Neural cell (in vitro differentiated cells): ENCODE measurements around the gene TSPAN31. TPM values are rescaled to one million over a fixed set of nuclear protein-coding genes. Genes with fewer than 3 reads are reported as not detected.
"Not testable (repeated sequence)": the region's sequence is repeated elsewhere in the genome, so short reads cannot be mapped to it uniquely, and the experiment has no call there.

Source experiments
- H2AFZ ChIP-seq: fragments of 200-600, 300-800 bp; sonication (generic), shearing (Covaris generic); 2 replicates; pipeline ENCODE4 v1.6.0; 2014; ENCODE audit warnings: low read depth, mild to moderate bottlenecking, antibody characterized with exemption, low read length, moderate library complexity
- H3F3A ChIP-seq: fragments of 200-600 bp; shearing (Covaris generic); 2 replicates; pipeline ENCODE4 v1.6.1; 2016; ENCODE audit warnings: mild to moderate bottlenecking, moderate library complexity, mixed read lengths, antibody characterized with exemption, low read length; ENCODE audit not compliant: insufficient read depth, poor library complexity, severe bottlenecking
- H3K27ac ChIP-seq: fragments of 200-600, 300-800 bp; sonication (generic), shearing (Covaris generic); 2 replicates; pipeline ENCODE4 v1.5.1; 2014; ENCODE audit warnings: mild to moderate bottlenecking, low read length, moderate library complexity
- H3K27me3 ChIP-seq: fragments of 300-800, 200-600 bp; sonication (generic), shearing (Covaris generic); 2 replicates; pipeline ENCODE4 v1.6.0; 2014; ENCODE audit warnings: mild to moderate bottlenecking, low read depth, low read length, moderate library complexity; ENCODE audit not compliant: insufficient read depth
- H3K36me3 ChIP-seq: fragments of 300-800, 200-600 bp; sonication (generic), shearing (Covaris generic); 2 replicates; pipeline ENCODE4 v1.5.1; 2014; ENCODE audit warnings: mild to moderate bottlenecking, antibody characterized with exemption, low read length, moderate library complexity; ENCODE audit not compliant: insufficient read depth
- H3K4me2 ChIP-seq: fragments of 300-800, 200-600 bp; sonication (generic), shearing (Covaris generic); 2 replicates; pipeline ENCODE4 v1.6.0; 2014; ENCODE audit warnings: mild to moderate bottlenecking, low read length
- H3K4me3 ChIP-seq: fragments of 300-800, 200-600 bp; sonication (generic), shearing (Covaris generic); 2 replicates; pipeline ENCODE4 v1.5.1; 2014; ENCODE audit warnings: mild to moderate bottlenecking, low read length, moderate library complexity
- H3K79me2 ChIP-seq: fragments of 200-600 bp; shearing (Covaris generic); replicated peaks from 2 replicates; pipeline ENCODE4 v1.6.0; 2014; ENCODE audit warnings: mild to moderate bottlenecking, low read length, moderate library complexity; ENCODE audit not compliant: insufficient read depth
- H3K9ac ChIP-seq: fragments of 300-800, 200-600 bp; sonication (generic), shearing (Covaris generic); 2 replicates; pipeline ENCODE4 v1.6.1; 2016; ENCODE audit warnings: mild to moderate bottlenecking, low read length, mixed read lengths
- H3K9me2 ChIP-seq: fragments of 200-600 bp; shearing (Covaris generic); 2 replicates; pipeline ENCODE4 v1.6.1; 2016; ENCODE audit warnings: mild to moderate bottlenecking, low read length, mixed read lengths; ENCODE audit not compliant: insufficient read depth
- H3K9me3 ChIP-seq: fragments of 200-600, 300-800 bp; sonication (generic), shearing (Covaris generic); 2 replicates; pipeline ENCODE4 v1.6.1; 2016; ENCODE audit warnings: mild to moderate bottlenecking, mixed run types, low read length, moderate library complexity, mixed read lengths
- H4K20me1 ChIP-seq: fragments of 200-600 bp; shearing (Covaris generic); 2 replicates; pipeline ENCODE4 v1.6.1; 2016; ENCODE audit warnings: mild to moderate bottlenecking, mixed run types; ENCODE audit not compliant: insufficient read depth
- CTCF ChIP-seq: fragments of 450-650 bp; IDR thresholded peaks from 2 replicates; pipeline ENCODE4 v1.5.1; 2014; ENCODE audit warnings: antibody characterized with exemption, mild to moderate bottlenecking, moderate library complexity; ENCODE audit not compliant: poor library complexity, severe bottlenecking
- EP300 ChIP-seq: fragments of 450-650 bp; conservative IDR thresholded peaks from 2 replicates; pipeline ENCODE4 v1.6.1; 2014; ENCODE audit warnings: antibody characterized with exemption, mild to moderate bottlenecking, moderate library complexity; ENCODE audit not compliant: poor library complexity, severe bottlenecking
- EZH2 ChIP-seq: fragments of 200-600, 300-800 bp; shearing (Covaris generic), sonication (generic); IDR thresholded peaks from 2 replicates; pipeline ENCODE4 v1.6.1; 2014; ENCODE audit warnings: antibody characterized with exemption, low read length, borderline replicate concordance, mild to moderate bottlenecking; ENCODE audit not compliant: insufficient read depth, poor library complexity, severe bottlenecking
- MXI1 ChIP-seq: fragments of 450-650 bp; conservative IDR thresholded peaks from 2 replicates; pipeline ENCODE4 v1.6.1; 2014; ENCODE audit warnings: antibody characterized with exemption, mild to moderate bottlenecking; ENCODE audit not compliant: poor library complexity, severe bottlenecking
- POLR2AphosphoS5 ChIP-seq: IDR thresholded peaks from 2 replicates; pipeline ENCODE4 v1.6.1; 2012
- RAD21 ChIP-seq: fragments of 450-650 bp; conservative IDR thresholded peaks from 2 replicates; pipeline ENCODE4 v1.6.1; 2014; ENCODE audit warnings: antibody characterized with exemption, mild to moderate bottlenecking, moderate library complexity
- REST ChIP-seq: IDR thresholded peaks from 2 replicates; pipeline ENCODE4 v1.6.1; 2012; ENCODE audit warnings: borderline replicate concordance
- TAF1 ChIP-seq: IDR thresholded peaks from 2 replicates; pipeline ENCODE4 v1.6.1; 2012; ENCODE audit warnings: low read depth
- polyA plus RNA-seq: library from polyadenylated mRNA; depleted of rRNA; stranded (reverse); fragments of >200 nt; gene quantifications from 2 replicates; pipeline ENCODE4 v1.2.3, GENCODE V29; 2014

The TSPAN31 gene
- polyA plus RNA-seq, 1 donor from 2014 or later: 85.3 TPM

GRCh38 chr12:57712701-57713100, 32.1 kb upstream of the TSPAN31 start:
- no peaks in the 10 kb centered on the region for H3K27me3 ChIP-seq
- H3K9me2 ChIP-seq: no peaks in the 10 kb centered on the region
- H3K4me2 ChIP-seq: no peak overlapping the region
- no peaks in the 10 kb centered on the region for H4K20me1 ChIP-seq
- H3K36me3 ChIP-seq: peaks cover 3% of the 10 kb centered on the region
- no peak overlapping the region for H2AFZ ChIP-seq
- H3K9me3 ChIP-seq: no peaks in the 10 kb centered on the region
- H3K79me2 ChIP-seq: no peaks in the 10 kb centered on the region
- no peak overlapping the region for H3K4me3 ChIP-seq
- no peak overlapping the region for H3K27ac ChIP-seq
- TF ChIP-seq EZH2 (no peak), RAD21 (no peak), CTCF (no peak), EP300 (no peak), MXI1 (no peak), TAF1 (no peak)
- no peaks in the 10 kb centered on the region for H3F3A ChIP-seq
- no peak overlapping the region for H3K9ac ChIP-seq

- H3K79me2 ChIP-seq: no peaks in the 10 kb centered on the region
- H3K9ac ChIP-seq: no peak overlapping the region
- no peak overlapping the region for H3K4me3 ChIP-seq
- TF ChIP-seq REST (no peak), EP300 (no peak), CTCF (no peak), RAD21 (no peak), POLR2AphosphoS5 (no peak), MXI1 (no peak)
- no peak overlapping the region for H3K4me2 ChIP-seq
- no peaks in the 10 kb centered on the region for H3K27me3 ChIP-seq
- H3K27ac ChIP-seq: no peak overlapping the region
- no peaks in the 10 kb centered on the region for H3K9me2 ChIP-seq
- no peaks in the 10 kb centered on the region for H3K9me3 ChIP-seq
- no peaks in the 10 kb centered on the region for H3F3A ChIP-seq
- H4K20me1 ChIP-seq: no peaks in the 10 kb centered on the region
- no peak overlapping the region for H2AFZ ChIP-seq
- peaks cover 3% of the 10 kb centered on the region for H3K36me3 ChIP-seq
Measured at GRCh38 chr12:57713209-57713608, 31.6 kb upstream of the TSPAN31 start.

- H3K9ac ChIP-seq, H3K9me3 ChIP-seq, H3K27me3 ChIP-seq, H3K36me3 ChIP-seq, H2AFZ ChIP-seq, H3K4me2 ChIP-seq, H3K9me2 ChIP-seq, H3K4me3 ChIP-seq, H3K27ac ChIP-seq, H3K79me2 ChIP-seq, H3F3A ChIP-seq, H4K20me1 ChIP-seq: not testable (repeated sequence)
Measured at GRCh38 chr12:57715036-57715748, 29.6 kb upstream of the TSPAN31 start.
